Ramos (cell line): Measurements from ENCODE around the gene ZNF532.
"Not testable (repeated sequence)": the region's sequence is repeated elsewhere in the genome, so short reads cannot be mapped to it uniquely, and the experiment has no call there.

Experiments used
- in situ Hi-C: fragments of 300-500 bp; cut with MboI; formaldehyde crosslinking; loops from one replicate; pipeline ENCODE4 v1.14.3; 2022; ENCODE audit warnings: low sequenced_read_pairs; ENCODE audit not compliant: unreplicated experiment

ZNF532 gene

GRCh38 chr18:59024829-59025228 is 160.2 kb downstream of the ZNF532 start:
- in situ Hi-C loops = no loop called here

- in situ Hi-C loops = not testable (repeated sequence)
Observed at GRCh38 chr18:59025532-59025931, 160.9 kb downstream of the ZNF532 start.

DNA sequence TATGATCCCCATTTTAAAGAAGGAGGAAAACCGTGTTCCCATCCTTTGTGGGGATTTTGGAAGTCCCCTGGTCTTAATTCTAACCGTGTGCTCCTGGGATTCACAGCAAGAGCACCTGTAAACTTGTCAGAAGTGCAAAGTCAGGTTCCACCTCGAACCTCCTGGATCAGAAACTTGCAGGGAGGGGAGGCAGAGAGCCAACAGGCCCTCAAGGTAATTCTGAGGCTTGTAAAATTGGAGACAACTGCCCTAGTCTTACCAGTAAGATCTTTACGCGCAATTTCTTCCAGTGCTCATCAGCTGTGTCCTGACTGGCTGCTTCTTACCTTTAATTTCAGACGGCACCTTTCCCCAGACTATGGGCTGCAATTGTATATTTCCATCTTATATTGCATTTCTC is 161.7 kb downstream of the ZNF532 start:
- in situ Hi-C loops = no loop called here

DNA sequence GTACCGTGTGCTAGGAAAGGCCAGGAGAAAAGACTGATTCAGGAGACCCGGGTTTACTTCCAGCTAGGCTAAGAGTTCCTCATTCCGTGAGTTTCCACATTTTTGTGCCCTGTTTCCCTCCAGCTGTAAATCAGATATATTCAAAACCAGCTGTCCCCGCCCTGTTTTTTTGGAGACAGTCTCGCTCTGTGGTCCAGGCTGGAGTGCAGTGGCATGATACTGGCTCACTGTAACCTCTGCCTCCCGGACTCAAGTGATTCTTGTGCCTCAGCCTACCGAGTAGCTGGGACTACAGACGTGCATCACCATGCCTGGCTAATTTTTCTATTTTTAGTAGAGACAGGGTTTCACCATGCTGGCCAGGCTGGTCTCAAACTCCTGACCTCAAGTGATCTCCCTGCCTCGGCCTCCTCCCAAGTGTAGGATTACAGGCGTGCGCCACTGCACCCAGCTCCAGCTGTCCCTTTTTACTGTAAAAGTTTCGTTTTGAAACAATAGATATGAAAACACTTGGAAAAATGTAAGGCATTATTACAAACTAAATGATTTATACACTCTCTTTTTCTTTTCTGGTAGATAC is 162.2 kb downstream of the ZNF532 start:
- in situ Hi-C loops = no loop called here

GRCh38 chr18:59029663-59030429 is 165.2 kb downstream of the ZNF532 start:
- in situ Hi-C loops = no loop called here

GRCh38 chr18:59032308-59032707 is 167.6 kb downstream of the ZNF532 start:
- in situ Hi-C loops = no loop called here

DNA sequence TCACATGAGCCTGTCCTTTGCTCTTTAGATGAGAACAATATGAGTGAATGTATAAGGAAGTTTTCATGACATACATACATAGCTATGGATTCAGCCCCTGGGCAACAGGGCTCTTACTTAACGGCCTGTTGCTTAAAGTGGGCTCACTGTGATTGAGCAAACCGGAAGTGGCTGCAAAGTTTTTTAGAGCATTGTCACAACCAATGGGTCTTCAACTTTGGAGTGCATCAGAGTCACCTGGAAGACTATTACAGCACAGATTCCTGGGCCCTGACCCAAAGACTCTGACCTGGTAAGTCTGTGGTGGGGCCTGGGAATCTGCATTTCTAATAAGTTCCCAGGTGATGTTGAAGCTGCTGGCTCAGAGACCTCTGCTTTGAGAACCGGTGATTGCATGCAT is 168.7 kb downstream of the ZNF532 start:
- in situ Hi-C loops = no loop called here

DNA sequence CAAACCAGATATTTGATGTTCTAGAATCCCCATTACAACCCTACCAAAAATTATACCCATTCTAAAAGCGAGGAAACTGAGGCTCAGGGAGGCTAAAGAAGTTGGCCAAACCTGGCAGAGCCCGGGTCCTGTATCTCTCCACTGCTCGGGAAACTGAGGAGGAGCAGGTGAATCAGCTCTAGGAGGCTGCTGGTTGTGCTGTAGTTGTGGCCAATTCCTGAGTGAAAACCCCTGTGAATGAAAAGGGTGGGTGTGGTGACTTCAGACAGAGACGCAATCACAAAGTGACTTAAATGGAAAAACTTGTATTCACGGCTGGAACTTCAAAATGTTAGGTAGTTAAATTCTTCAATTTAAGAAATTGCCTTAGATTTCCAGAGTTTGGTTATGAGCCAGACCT is 169.3 kb downstream of the ZNF532 start:
- in situ Hi-C loops = no loop called here

DNA sequence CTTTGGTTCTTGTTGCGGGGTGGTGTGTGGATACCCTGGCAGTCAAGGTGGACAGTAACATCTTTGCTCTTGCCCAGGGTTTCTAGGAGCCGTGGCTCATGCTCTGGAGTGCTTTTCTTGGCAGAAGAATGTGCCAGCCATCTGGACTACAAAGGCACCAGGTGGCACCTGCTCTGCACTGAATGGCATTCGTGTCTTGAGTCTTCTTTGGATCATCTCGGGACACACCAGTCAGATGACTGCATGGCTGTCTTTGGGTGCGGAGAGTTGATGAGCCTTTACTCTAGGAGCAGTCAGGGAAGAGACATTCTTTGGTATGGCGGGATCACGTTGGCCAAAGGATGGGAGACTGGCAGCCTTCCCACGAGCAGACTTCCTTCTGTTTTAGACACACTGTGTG is 170.9 kb downstream of the ZNF532 start:
- in situ Hi-C loops = no loop called here
